Trophoblast cell (in vitro differentiated cells and primary cell): ENCODE results near the gene THADA.

ENCODE experiments used
- DNase-seq, 2 donors: peaks; one replicate each; pipeline ENCODE4 v3.0.0-alpha.2; 2016
- H2AFZ ChIP-seq: 2 replicates; pipeline ENCODE4 v1.6.1; 2013; ENCODE audit warnings: low read length, moderate library complexity, mild to moderate bottlenecking; ENCODE audit not compliant: insufficient read depth, poor library complexity
- H2AK5ac ChIP-seq: 2 replicates; pipeline ENCODE4 v1.6.1; 2013; ENCODE audit warnings: mild to moderate bottlenecking, low read length
- H2BK120ac ChIP-seq: 2 replicates; pipeline ENCODE4 v1.6.1; 2013; ENCODE audit warnings: low read length, mild to moderate bottlenecking, moderate library complexity; ENCODE audit not compliant: insufficient read depth, poor library complexity
- H2BK12ac ChIP-seq: 2 replicates; pipeline ENCODE4 v1.6.1; 2013; ENCODE audit warnings: mild to moderate bottlenecking, low read length, moderate library complexity
- H2BK5ac ChIP-seq: 2 replicates; pipeline ENCODE4 v1.6.1; 2013; ENCODE audit warnings: low read length, low read depth, moderate library complexity, mild to moderate bottlenecking; ENCODE audit not compliant: poor library complexity
- H3K14ac ChIP-seq: 2 replicates; pipeline ENCODE4 v1.6.1; 2013; ENCODE audit warnings: mild to moderate bottlenecking, low read length
- H3K18ac ChIP-seq: 2 replicates; pipeline ENCODE4 v1.6.1; 2013; ENCODE audit warnings: mild to moderate bottlenecking, low read length
- H3K23ac ChIP-seq: 2 replicates; pipeline ENCODE4 v1.6.1; 2013; ENCODE audit warnings: low read length
- H3K27ac ChIP-seq: 2 replicates; pipeline ENCODE4 v1.5.1; 2013; ENCODE audit warnings: low read depth, mild to moderate bottlenecking, inconsistent platforms, low read length, moderate library complexity
- H3K27me3 ChIP-seq: 2 replicates; pipeline ENCODE4 v1.6.1; 2013; ENCODE audit warnings: inconsistent platforms, mild to moderate bottlenecking, low read length, moderate library complexity; ENCODE audit not compliant: insufficient read depth
- H3K36me3 ChIP-seq, 2 experiments: 1 replicate in 1 of 2; 2 replicates in 1 of 2; pipeline ENCODE4 v1.6.1; 2013; ENCODE audit warnings: low read length in 2 of 2, mild to moderate bottlenecking in 2 of 2, moderate library complexity in 1 of 2; ENCODE audit not compliant: insufficient read depth in 2 of 2, control insufficient read depth in 1 of 2
- H3K4ac ChIP-seq: 2 replicates; pipeline ENCODE4 v1.6.1; 2013; ENCODE audit warnings: low read depth, mild to moderate bottlenecking, low read length, moderate library complexity
- H3K4me1 ChIP-seq, 2 experiments: 1 replicate in 1 of 2; 2 replicates in 1 of 2; pipeline ENCODE4 v1.6.1; 2013; ENCODE audit warnings: low read length in 2 of 2, mild to moderate bottlenecking in 2 of 2, moderate library complexity in 1 of 2; ENCODE audit not compliant: insufficient read depth in 2 of 2, control insufficient read depth in 1 of 2
- H3K4me2 ChIP-seq: 2 replicates; pipeline ENCODE4 v1.6.1; 2013; ENCODE audit warnings: inconsistent platforms, mild to moderate bottlenecking, low read length, moderate library complexity
- H3K4me3 ChIP-seq: 2 replicates; pipeline ENCODE4 v1.5.1; 2013; ENCODE audit warnings: mild to moderate bottlenecking, low read depth, low read length, inconsistent platforms
- H3K79me1 ChIP-seq: one replicate; pipeline ENCODE4 v1.6.1; 2013; ENCODE audit warnings: low read length
- H3K79me2 ChIP-seq: 2 replicates; pipeline ENCODE4 v1.6.1; 2013; ENCODE audit warnings: low read length, mild to moderate bottlenecking; ENCODE audit not compliant: control insufficient read depth, insufficient read depth, poor library complexity
- H3K9ac ChIP-seq: 2 replicates; pipeline ENCODE4 v1.6.1; 2013; ENCODE audit warnings: mild to moderate bottlenecking, low read length
- H3K9me3 ChIP-seq: 2 replicates; pipeline ENCODE4 v1.6.1; 2013; ENCODE audit warnings: low read depth, mild to moderate bottlenecking, control low read depth, inconsistent platforms, low read length; ENCODE audit not compliant: insufficient read depth
- H4K12ac ChIP-seq: 2 replicates; pipeline ENCODE4 v1.6.1; 2013; ENCODE audit warnings: low read depth, mild to moderate bottlenecking, low read length, moderate library complexity
- H4K8ac ChIP-seq: 2 replicates; pipeline ENCODE4 v1.6.1; 2013; ENCODE audit warnings: low read depth, mild to moderate bottlenecking, low read length, moderate library complexity
- H4K91ac ChIP-seq: one replicate; pipeline ENCODE4 v1.6.1; 2013; ENCODE audit warnings: low read depth, mild to moderate bottlenecking, low read length, moderate library complexity
- WGBS: extraction: QIAGEN DNeasy Blood & Tissue Kit; methylation state at CpG from one replicate; pipeline ENCODE4 v1.1.7; 2013; ENCODE audit warnings: missing lambda C conversion rate; ENCODE audit not compliant: insufficient read length, insufficient coverage; ENCODE audit errors: extremely low coverage; 5-methylcytosine and 5-hydroxymethylcytosine counted together

The THADA gene

GRCh38 chr2:43458014-43458628, 137.7 kb downstream of the THADA start:
- H2AFZ ChIP-seq: no peak overlapping the region
- H3K79me2 ChIP-seq: no peaks in the 10 kb centered on the region
- no peak overlapping the region for H2BK5ac ChIP-seq
- H3K4ac ChIP-seq: no peak overlapping the region
- no peaks in the 10 kb centered on the region for H3K9me3 ChIP-seq
- DNase-seq: peak in 1 of 2 donors; percentile 48
- H3K4me3 ChIP-seq: no peak overlapping the region
- H4K91ac ChIP-seq: no peak overlapping the region
- H2BK120ac ChIP-seq: no peak overlapping the region
- H3K4me1 ChIP-seq: peaks cover 5 to 10% of the 10 kb centered on the region in 2 experiments
- H3K9ac ChIP-seq: no peak overlapping the region
- H3K14ac ChIP-seq: no peak overlapping the region
- no CpG with 5 or more reads among the region's 4 CpGs for WGBS
- no peaks in the 10 kb centered on the region for H3K79me1 ChIP-seq
- H2AK5ac ChIP-seq: no peak overlapping the region
- H3K27ac ChIP-seq: no peak overlapping the region
- no peaks in the 10 kb centered on the region for H3K36me3 ChIP-seq
- no peak overlapping the region for H4K12ac ChIP-seq
- H4K8ac ChIP-seq: no peak overlapping the region
- no peak overlapping the region for H3K4me2 ChIP-seq
- no peak overlapping the region for H3K23ac ChIP-seq
- no peak overlapping the region for H2BK12ac ChIP-seq
- H3K27me3 ChIP-seq: no peaks in the 10 kb centered on the region
- no peak overlapping the region for H3K18ac ChIP-seq

- peaks cover 5 to 6% of the 10 kb centered on the region in 2 experiments for H3K4me1 ChIP-seq
- no peak overlapping the region for H3K23ac ChIP-seq
- H3K18ac ChIP-seq: no peak overlapping the region
- no peak overlapping the region for H2AFZ ChIP-seq
- H2BK120ac ChIP-seq: no peak overlapping the region
- H2BK12ac ChIP-seq: no peak overlapping the region
- H2BK5ac ChIP-seq: no peak overlapping the region
- no peaks in the 10 kb centered on the region for H3K79me2 ChIP-seq
- H4K91ac ChIP-seq: no peak overlapping the region
- H3K36me3 ChIP-seq: no peaks in the 10 kb centered on the region
- no peak overlapping the region for H2AK5ac ChIP-seq
- no peak overlapping the region for H4K8ac ChIP-seq
- H3K4me2 ChIP-seq: no peak overlapping the region
- H4K12ac ChIP-seq: no peak overlapping the region
- WGBS: no CpG with 5 or more reads among the region's 6 CpGs
- peaks cover 2% of the 10 kb centered on the region for H3K79me1 ChIP-seq
- peak in 1 of 2 donors; percentile 31 for DNase-seq
- no peaks in the 10 kb centered on the region for H3K27me3 ChIP-seq
- H3K27ac ChIP-seq: no peak overlapping the region
- no peak overlapping the region for H3K14ac ChIP-seq
- H3K4ac ChIP-seq: no peak overlapping the region
- no peak overlapping the region for H3K4me3 ChIP-seq
- no peaks in the 10 kb centered on the region for H3K9me3 ChIP-seq
- no peak overlapping the region for H3K9ac ChIP-seq
Measured at GRCh38 chr2:43455731-43456642, 139.9 kb downstream of the THADA start.

GRCh38 chr2:43455296-43455695, 140.5 kb downstream of the THADA start:
- no peaks in the 10 kb centered on the region for H3K36me3 ChIP-seq
- no peak overlapping the region for H3K4ac ChIP-seq
- H3K14ac ChIP-seq: no peak overlapping the region
- no peak overlapping the region for H2AFZ ChIP-seq
- H3K79me2 ChIP-seq: no peaks in the 10 kb centered on the region
- peaks cover 2% of the 10 kb centered on the region in 2 experiments for H3K4me1 ChIP-seq
- no peak overlapping the region for H3K9ac ChIP-seq
- no peak overlapping the region for H2BK12ac ChIP-seq
- no peak overlapping the region for H3K4me3 ChIP-seq
- no peak overlapping the region for H3K27ac ChIP-seq
- no peak overlapping the region for H4K91ac ChIP-seq
- H3K79me1 ChIP-seq: peaks cover 2% of the 10 kb centered on the region
- H2AK5ac ChIP-seq: no peak overlapping the region
- H4K12ac ChIP-seq: no peak overlapping the region
- no peaks in the 10 kb centered on the region for H3K9me3 ChIP-seq
- H2BK5ac ChIP-seq: no peak overlapping the region
- no peak overlapping the region for H4K8ac ChIP-seq
- no peak overlapping the region for H3K23ac ChIP-seq
- H3K4me2 ChIP-seq: no peak overlapping the region
- no peak overlapping the region for H2BK120ac ChIP-seq
- H3K27me3 ChIP-seq: no peaks in the 10 kb centered on the region
- H3K18ac ChIP-seq: no peak overlapping the region
- WGBS: no CpG with 5 or more reads among the region's 5 CpGs
- DNase-seq: no peak

GRCh38 chr2:43454791-43455190, 141.0 kb downstream of the THADA start:
- H3K79me2 ChIP-seq: no peaks in the 10 kb centered on the region

More at GRCh38 chr2:43454791-43455190, 141.0 kb downstream of the THADA start:
- H3K14ac ChIP-seq: no peak overlapping the region
- H3K4me2 ChIP-seq: no peak overlapping the region
- H2BK5ac ChIP-seq: no peak overlapping the region
- H3K4me1 ChIP-seq: peaks cover 2% of the 10 kb centered on the region in 2 experiments
- no peak overlapping the region for H3K18ac ChIP-seq
- no peak overlapping the region for H3K23ac ChIP-seq
- no peak overlapping the region for H2AK5ac ChIP-seq
- H3K27me3 ChIP-seq: no peaks in the 10 kb centered on the region
- H3K4ac ChIP-seq: no peak overlapping the region
- H2AFZ ChIP-seq: no peak overlapping the region
- WGBS: no CpG with 5 or more reads among the region's 2 CpGs
- no peak overlapping the region for H3K9ac ChIP-seq
- H3K4me3 ChIP-seq: no peak overlapping the region
- H3K79me1 ChIP-seq: peaks cover 2% of the 10 kb centered on the region
- H3K9me3 ChIP-seq: no peaks in the 10 kb centered on the region
- no peak for DNase-seq
- no peak overlapping the region for H4K12ac ChIP-seq
- H3K36me3 ChIP-seq: no peaks in the 10 kb centered on the region
- H4K8ac ChIP-seq: no peak overlapping the region
- no peak overlapping the region for H2BK120ac ChIP-seq
- H3K27ac ChIP-seq: no peak overlapping the region
- H4K91ac ChIP-seq: no peak overlapping the region
- H2BK12ac ChIP-seq: no peak overlapping the region
